Activated naive CD8-positive, alpha-beta T cell (primary cell): ENCODE data around the gene CSNK1G1.

ENCODE experiments used
- H3K27ac Mint-ChIP-seq: one replicate; pipeline ENCODE4 v1.8.0; 2021; ENCODE audit warnings: mixed read lengths
- H3K27me3 Mint-ChIP-seq: one replicate; pipeline ENCODE4 v1.8.0; 2021; ENCODE audit warnings: mixed read lengths
- H3K36me3 Mint-ChIP-seq: one replicate; pipeline ENCODE4 v1.8.0; 2021; ENCODE audit warnings: mixed read lengths
- H3K4me1 Mint-ChIP-seq: one replicate; pipeline ENCODE4 v1.8.0; 2021; ENCODE audit warnings: low read depth, mixed read lengths
- H3K4me3 Mint-ChIP-seq: one replicate; pipeline ENCODE4 v1.8.0; 2021; ENCODE audit warnings: mild to moderate bottlenecking, mixed read lengths
- H3K9me3 Mint-ChIP-seq: one replicate; pipeline ENCODE4 v1.8.0; 2021; ENCODE audit warnings: low read depth, mixed read lengths

Gene CSNK1G1

GRCh38 chr15:64144565-64145281 is 211.2 kb downstream of the CSNK1G1 start:
- no peaks in the 10 kb centered on the region for H3K9me3 Mint-ChIP-seq
- H3K27me3 Mint-ChIP-seq = no peaks in the 10 kb centered on the region
- no peaks in the 10 kb centered on the region for H3K36me3 Mint-ChIP-seq
- peaks cover 5% of the 10 kb centered on the region for H3K4me1 Mint-ChIP-seq
- H3K27ac Mint-ChIP-seq = no peak overlapping the region
- no peak overlapping the region for H3K4me3 Mint-ChIP-seq

GRCh38 chr15:64144192-64144564 is 211.8 kb downstream of the CSNK1G1 start:
- no peaks in the 10 kb centered on the region for H3K27me3 Mint-ChIP-seq
- H3K9me3 Mint-ChIP-seq = no peaks in the 10 kb centered on the region
- H3K4me3 Mint-ChIP-seq = no peak overlapping the region
- H3K27ac Mint-ChIP-seq = no peak overlapping the region
- no peaks in the 10 kb centered on the region for H3K36me3 Mint-ChIP-seq
- H3K4me1 Mint-ChIP-seq = no peaks in the 10 kb centered on the region

GRCh38 chr15:64143276-64143675 is 212.7 kb downstream of the CSNK1G1 start:
- H3K4me3 Mint-ChIP-seq = no peak overlapping the region
- no peak overlapping the region for H3K27ac Mint-ChIP-seq
- H3K36me3 Mint-ChIP-seq = no peaks in the 10 kb centered on the region
- no peaks in the 10 kb centered on the region for H3K9me3 Mint-ChIP-seq
- H3K27me3 Mint-ChIP-seq = no peaks in the 10 kb centered on the region
- no peaks in the 10 kb centered on the region for H3K4me1 Mint-ChIP-seq

GRCh38 chr15:64141798-64142512 is 214.0 kb downstream of the CSNK1G1 start:
- no peaks in the 10 kb centered on the region for H3K27me3 Mint-ChIP-seq
- H3K4me1 Mint-ChIP-seq = no peaks in the 10 kb centered on the region
- no peaks in the 10 kb centered on the region for H3K9me3 Mint-ChIP-seq
- peak overlapping the region; percentile 54 for H3K27ac Mint-ChIP-seq
- no peak overlapping the region for H3K4me3 Mint-ChIP-seq
- no peaks in the 10 kb centered on the region for H3K36me3 Mint-ChIP-seq

- H3K9me3 Mint-ChIP-seq = no peaks in the 10 kb centered on the region
- no peak overlapping the region for H3K27ac Mint-ChIP-seq
- no peaks in the 10 kb centered on the region for H3K4me1 Mint-ChIP-seq
- no peaks in the 10 kb centered on the region for H3K27me3 Mint-ChIP-seq
- no peaks in the 10 kb centered on the region for H3K36me3 Mint-ChIP-seq
- no peak overlapping the region for H3K4me3 Mint-ChIP-seq
These were observed 217.5 kb downstream of the CSNK1G1 start for GRCh38 chr15:64138331-64138941.

- H3K4me1 Mint-ChIP-seq = no peaks in the 10 kb centered on the region
- H3K27me3 Mint-ChIP-seq = no peaks in the 10 kb centered on the region
- no peaks in the 10 kb centered on the region for H3K9me3 Mint-ChIP-seq
- no peaks in the 10 kb centered on the region for H3K36me3 Mint-ChIP-seq
- H3K27ac Mint-ChIP-seq = no peak overlapping the region
- H3K4me3 Mint-ChIP-seq = no peak overlapping the region
These were observed 218.6 kb downstream of the CSNK1G1 start for GRCh38 chr15:64137226-64137833.

GRCh38 chr15:64136347-64136746 is 219.6 kb downstream of the CSNK1G1 start:
- Mint-ChIP-seq H3K27me3 (no peaks in the 10 kb centered on the region), H3K9me3 (no peaks in the 10 kb centered on the region), H3K4me3 (no peak overlapping the region), H3K27ac (no peak overlapping the region), H3K36me3 (no peaks in the 10 kb centered on the region), H3K4me1 (no peaks in the 10 kb centered on the region)

- H3K27ac Mint-ChIP-seq = no peak overlapping the region
- H3K36me3 Mint-ChIP-seq = peaks cover 2% of the 10 kb centered on the region
- no peak overlapping the region for H3K4me3 Mint-ChIP-seq
- no peaks in the 10 kb centered on the region for H3K9me3 Mint-ChIP-seq
- no peaks in the 10 kb centered on the region for H3K27me3 Mint-ChIP-seq
- H3K4me1 Mint-ChIP-seq = no peaks in the 10 kb centered on the region
These were observed 221.6 kb downstream of the CSNK1G1 start for GRCh38 chr15:64134345-64134829.

- H3K27ac Mint-ChIP-seq = no peak overlapping the region
- H3K4me3 Mint-ChIP-seq = no peak overlapping the region
- H3K9me3 Mint-ChIP-seq = no peaks in the 10 kb centered on the region
- H3K4me1 Mint-ChIP-seq = no peaks in the 10 kb centered on the region
- H3K27me3 Mint-ChIP-seq = no peaks in the 10 kb centered on the region
- H3K36me3 Mint-ChIP-seq = peaks cover 2% of the 10 kb centered on the region
These were observed 222.2 kb downstream of the CSNK1G1 start for GRCh38 chr15:64133623-64134344.

- peaks cover 2% of the 10 kb centered on the region for H3K36me3 Mint-ChIP-seq
- H3K9me3 Mint-ChIP-seq = no peaks in the 10 kb centered on the region
- H3K4me3 Mint-ChIP-seq = no peak overlapping the region
- no peaks in the 10 kb centered on the region for H3K4me1 Mint-ChIP-seq
- H3K27me3 Mint-ChIP-seq = no peaks in the 10 kb centered on the region
- H3K27ac Mint-ChIP-seq = peak overlapping the region; percentile 34
These were observed 223.8 kb downstream of the CSNK1G1 start for GRCh38 chr15:64132217-64132616.

GRCh38 chr15:64131547-64131946 is 224.4 kb downstream of the CSNK1G1 start:
- Mint-ChIP-seq H3K36me3 (peaks cover 2% of the 10 kb centered on the region), H3K4me3 (no peak overlapping the region), H3K4me1 (no peaks in the 10 kb centered on the region), H3K27ac (no peak overlapping the region), H3K27me3 (no peaks in the 10 kb centered on the region), H3K9me3 (no peaks in the 10 kb centered on the region)

GRCh38 chr15:64130159-64130558 is 225.8 kb downstream of the CSNK1G1 start:
- no peak overlapping the region for H3K4me3 Mint-ChIP-seq
- no peaks in the 10 kb centered on the region for H3K27me3 Mint-ChIP-seq
- no peak overlapping the region for H3K27ac Mint-ChIP-seq
- H3K9me3 Mint-ChIP-seq = no peaks in the 10 kb centered on the region
- H3K4me1 Mint-ChIP-seq = no peaks in the 10 kb centered on the region
- peaks cover 4% of the 10 kb centered on the region for H3K36me3 Mint-ChIP-seq

GRCh38 chr15:64127521-64128270 is 228.3 kb downstream of the CSNK1G1 start:
- Mint-ChIP-seq H3K4me3 (no peak overlapping the region), H3K27ac (no peak overlapping the region), H3K36me3 (peaks cover 4% of the 10 kb centered on the region), H3K27me3 (no peaks in the 10 kb centered on the region), H3K9me3 (no peaks in the 10 kb centered on the region), H3K4me1 (no peaks in the 10 kb centered on the region)

GRCh38 chr15:64125978-64126377 is 230.0 kb downstream of the CSNK1G1 start:
- Mint-ChIP-seq H3K27ac (no peak overlapping the region), H3K27me3 (no peaks in the 10 kb centered on the region), H3K4me3 (no peak overlapping the region), H3K36me3 (peaks cover 4% of the 10 kb centered on the region), H3K4me1 (no peaks in the 10 kb centered on the region), H3K9me3 (no peaks in the 10 kb centered on the region)
